H9 (cell line): Measurements from ENCODE around the gene RIMBP2. TPM values are rescaled to one million over a fixed set of nuclear protein-coding genes. Genes with fewer than 3 reads are reported as not detected.

Experiments
- DNase-seq: peaks from one replicate; pipeline ENCODE4 v3.0.0-alpha.2; 2017
- H2AFZ ChIP-seq: one replicate; pipeline ENCODE4 v1.6.1; 2013; ENCODE audit warnings: mild to moderate bottlenecking, low read length, control low read depth, moderate library complexity
- H2AK5ac ChIP-seq: 2 replicates; pipeline ENCODE4 v1.6.1; 2013; ENCODE audit warnings: low read length, control low read depth, mixed read lengths; ENCODE audit not compliant: insufficient read length
- H2BK120ac ChIP-seq: one replicate; pipeline ENCODE4 v1.6.1; 2013; ENCODE audit warnings: low read depth, mild to moderate bottlenecking, low read length, control low read depth, inconsistent platforms; ENCODE audit not compliant: poor library complexity, severe bottlenecking
- H2BK12ac ChIP-seq: 2 replicates; pipeline ENCODE4 v1.6.1; 2013; ENCODE audit warnings: low read length, control low read depth, mixed read lengths, low read depth; ENCODE audit not compliant: insufficient read length
- H2BK15ac ChIP-seq: 2 replicates; pipeline ENCODE4 v1.6.1; 2013; ENCODE audit warnings: low read depth, low read length, control low read depth
- H2BK20ac ChIP-seq: one replicate; pipeline ENCODE4 v1.6.1; 2013; ENCODE audit warnings: low read depth, mild to moderate bottlenecking, low read length, control low read depth, inconsistent platforms; ENCODE audit not compliant: poor library complexity, severe bottlenecking
- H2BK5ac ChIP-seq: 2 replicates; pipeline ENCODE4 v1.6.1; 2013; ENCODE audit warnings: low read length, control low read depth, mixed read lengths; ENCODE audit not compliant: insufficient read length
- H3K14ac ChIP-seq: 2 replicates; pipeline ENCODE4 v1.6.1; 2013; ENCODE audit warnings: low read length, control low read depth; ENCODE audit not compliant: insufficient read depth
- H3K18ac ChIP-seq: 2 replicates; pipeline ENCODE4 v1.6.1; 2013; ENCODE audit warnings: low read depth, mild to moderate bottlenecking, mixed read lengths, low read length, control low read depth; ENCODE audit not compliant: insufficient read length
- H3K23ac ChIP-seq: 2 replicates; pipeline ENCODE4 v1.6.1; 2013; ENCODE audit warnings: low read length, control low read depth, mixed read lengths, low read depth; ENCODE audit not compliant: insufficient read length
- H3K23me2 ChIP-seq: 2 replicates; pipeline ENCODE4 v1.6.1; 2013; ENCODE audit warnings: low read depth, mild to moderate bottlenecking, mixed read lengths, low read length, control low read depth; ENCODE audit not compliant: insufficient read length, poor library complexity, severe bottlenecking
- H3K27ac ChIP-seq: 2 replicates; pipeline ENCODE4 v1.5.1; 2013; ENCODE audit warnings: low read length, control low read depth, mixed read lengths, low read depth; ENCODE audit not compliant: insufficient read length
- H3K27me3 ChIP-seq: 2 replicates; pipeline ENCODE4 v1.6.1; 2013; ENCODE audit warnings: low read length, control low read depth, inconsistent platforms; ENCODE audit not compliant: insufficient read depth
- H3K4ac ChIP-seq: 2 replicates; pipeline ENCODE4 v1.6.1; 2013; ENCODE audit warnings: low read depth, mild to moderate bottlenecking, control low read depth, inconsistent platforms, low read length, moderate library complexity
- H3K4me1 ChIP-seq: 2 replicates; pipeline ENCODE4 v1.6.1; 2013; ENCODE audit warnings: low read length, control low read depth, inconsistent platforms; ENCODE audit not compliant: insufficient read depth
- H3K4me2 ChIP-seq: 2 replicates; pipeline ENCODE4 v1.6.1; 2013; ENCODE audit warnings: low read length, control low read depth, mixed read lengths; ENCODE audit not compliant: insufficient read length, insufficient read depth
- H3K56ac ChIP-seq: 2 replicates; pipeline ENCODE4 v1.6.1; 2013; ENCODE audit warnings: low read depth, mild to moderate bottlenecking, mixed read lengths, low read length, control low read depth; ENCODE audit not compliant: insufficient read length
- H3K79me1 ChIP-seq: 2 replicates; pipeline ENCODE4 v1.6.1; 2013; ENCODE audit warnings: low read depth, mild to moderate bottlenecking, moderate library complexity, low read length, control low read depth, inconsistent platforms; ENCODE audit not compliant: insufficient read depth, poor library complexity, severe bottlenecking
- H3K79me2 ChIP-seq: 2 replicates; pipeline ENCODE4 v1.6.1; 2013; ENCODE audit warnings: low read length, control low read depth, inconsistent platforms; ENCODE audit not compliant: insufficient read depth
- H3K9ac ChIP-seq: 2 replicates; pipeline ENCODE4 v1.6.1; 2013; ENCODE audit warnings: low read length, control low read depth, mixed read lengths; ENCODE audit not compliant: insufficient read length; ENCODE audit errors: extremely low read depth
- H3K9me3 ChIP-seq: one replicate; pipeline ENCODE4 v1.6.1; 2013; ENCODE audit warnings: low read depth, low read length, inconsistent platforms; ENCODE audit not compliant: control insufficient read depth
- H3T11ph ChIP-seq: one replicate; pipeline ENCODE4 v1.6.1; 2013; ENCODE audit warnings: mild to moderate bottlenecking, low read length, control low read depth, inconsistent platforms
- H4K20me1 ChIP-seq: one replicate; pipeline ENCODE4 v1.6.1; 2013; ENCODE audit not compliant: control insufficient read depth, insufficient read length, insufficient read depth
- H4K5ac ChIP-seq: 2 replicates; pipeline ENCODE4 v1.6.1; 2013; ENCODE audit warnings: low read depth, mild to moderate bottlenecking, mixed read lengths, low read length, control low read depth; ENCODE audit not compliant: insufficient read length
- H4K8ac ChIP-seq: replicated peaks from 2 replicates; pipeline ENCODE4 v1.6.1; 2013; ENCODE audit warnings: low read length, control low read depth, mixed read lengths, low read depth; ENCODE audit not compliant: insufficient read length
- H4K91ac ChIP-seq: 2 replicates; pipeline ENCODE4 v1.6.1; 2013; ENCODE audit warnings: low read depth, mild to moderate bottlenecking, moderate library complexity, mixed read lengths, low read length, control low read depth; ENCODE audit not compliant: insufficient read length
- H3K27ac Mint-ChIP-seq, 3 experiments: 2 replicates in 2 of 3; 3 replicates in 1 of 3; pipeline ENCODE4 v1.8.0; 2020 to 2021; ENCODE audit warnings: mixed read lengths in 3 of 3, mild to moderate bottlenecking in 1 of 3, moderate library complexity in 1 of 3
- H3K27me3 Mint-ChIP-seq: 2 replicates; pipeline ENCODE4 v1.8.0; 2021; ENCODE audit warnings: low read depth, mild to moderate bottlenecking, moderate library complexity, mixed read lengths
- H3K36me3 Mint-ChIP-seq, 3 experiments: 2 replicates in 2 of 3; 3 replicates in 1 of 3; pipeline ENCODE4 v1.8.0; 2020 to 2021; ENCODE audit warnings: low read depth in 3 of 3, mixed read lengths in 3 of 3; ENCODE audit not compliant: insufficient read depth in 1 of 3
- H3K4me1 Mint-ChIP-seq, 2 experiments: 2 replicates each; pipeline ENCODE4 v1.8.0; 2020; ENCODE audit warnings: mixed read lengths in 2 of 2
- H3K4me3 Mint-ChIP-seq, 2 experiments: 2 replicates in 1 of 2; 3 replicates in 1 of 2; pipeline ENCODE4 v1.8.0; 2020 to 2021; ENCODE audit warnings: mild to moderate bottlenecking in 2 of 2, mixed read lengths in 2 of 2, moderate library complexity in 1 of 2
- H3K9me3 Mint-ChIP-seq, 2 experiments: 2 replicates in 1 of 2; 3 replicates in 1 of 2; pipeline ENCODE4 v1.8.0; 2020; ENCODE audit warnings: mild to moderate bottlenecking in 2 of 2, mixed read lengths in 2 of 2, moderate library complexity in 1 of 2
- CTCF ChIP-seq: fragments of 200-600 bp; sonication (generic); conservative IDR thresholded peaks from 3 replicates; pipeline ENCODE4 v1.8.0; 2021; ENCODE audit warnings: antibody characterized with exemption, mild to moderate bottlenecking
- WGBS: extraction: QIAGEN DNeasy Blood & Tissue Kit; methylation state at CpG from one replicate; pipeline ENCODE4 v1.1.7; 2013; ENCODE audit warnings: missing lambda C conversion rate, low lambda C conversion rate, mixed read lengths; ENCODE audit not compliant: insufficient read length; ENCODE audit errors: extremely low coverage; 5-methylcytosine and 5-hydroxymethylcytosine counted together
- total RNA-seq: library from RNA; stranded (reverse); gene quantifications from 2 replicates; pipeline ENCODE4 v1.2.1, GENCODE V29; 2021

Gene RIMBP2
- total RNA-seq, 1 experiment from 2014 or later, result 0.70 TPM

- Histone ChIP-seq H2AK5ac (no peak overlapping the region), H3T11ph (no peak overlapping the region), H4K20me1 (no peaks in the 10 kb centered on the region), H3K4me1 (no peaks in the 10 kb centered on the region), H2BK5ac (no peak overlapping the region), H3K4me2 (no peak overlapping the region), H2BK120ac (no peak overlapping the region), H3K9me3 (no peaks in the 10 kb centered on the region), H3K27me3 (no peaks in the 10 kb centered on the region), H3K9ac (no peak overlapping the region), H3K23me2 (no peaks in the 10 kb centered on the region), H3K23ac (no peak overlapping the region), H3K4ac (no peak overlapping the region), H3K27ac (no peak overlapping the region), H2BK15ac (no peak overlapping the region), H2AFZ (no peak overlapping the region), H3K18ac (no peak overlapping the region), H4K5ac (no peak overlapping the region), H3K79me1 (no peaks in the 10 kb centered on the region), H3K56ac (no peak overlapping the region), H3K79me2 (no peaks in the 10 kb centered on the region), H2BK20ac (no peak overlapping the region), H4K8ac (no peak overlapping the region), H3K14ac (no peak overlapping the region; the same call in 1 of the 2 replicates), H4K91ac (no peak overlapping the region), H2BK12ac (no peak overlapping the region)
- TF ChIP-seq CTCF, result no peak
- no peak for DNase-seq
- no peak overlapping the region for H3K4me3 Mint-ChIP-seq
- H3K9me3 Mint-ChIP-seq, result no peaks in the 10 kb centered on the region
- H3K27me3 Mint-ChIP-seq, result peaks cover 8% of the 10 kb centered on the region; the same call in 1 of the 2 replicates
- H3K27ac Mint-ChIP-seq, result no peak overlapping the region; a peak in 1 of 7 replicates
- no CpG with 5 or more reads among the region's 23 CpGs for WGBS
- no peaks in the 10 kb centered on the region; a peak in 1 of 7 replicates for H3K36me3 Mint-ChIP-seq
- no peaks in the 10 kb centered on the region for H3K4me1 Mint-ChIP-seq
Observed at GRCh38 chr12:130677957-130678558, 38.0 kb downstream of the RIMBP2 start.
